IPS-20b (cell line): Measurements from ENCODE around the gene CTXND1.

Source experiments
- H3K27ac ChIP-seq: one replicate; pipeline ENCODE4 v1.5.1; 2013; ENCODE audit warnings: low read length
- H3K27me3 ChIP-seq: 2 replicates; pipeline ENCODE4 v1.6.1; 2013; ENCODE audit warnings: mild to moderate bottlenecking, low read length, inconsistent platforms; ENCODE audit not compliant: insufficient read depth
- H3K36me3 ChIP-seq: 2 replicates; pipeline ENCODE4 v1.6.1; 2013; ENCODE audit warnings: low read depth, mild to moderate bottlenecking, inconsistent platforms, low read length, moderate library complexity; ENCODE audit not compliant: insufficient read depth
- H3K4me1 ChIP-seq: 2 replicates; pipeline ENCODE4 v1.6.1; 2013; ENCODE audit warnings: mild to moderate bottlenecking, control low read depth, inconsistent platforms, low read length, moderate library complexity; ENCODE audit not compliant: insufficient read depth
- H3K4me3 ChIP-seq: 2 replicates; pipeline ENCODE4 v1.5.1; 2013; ENCODE audit warnings: mild to moderate bottlenecking, low read length, inconsistent platforms
- H3K9ac ChIP-seq: 2 replicates; pipeline ENCODE4 v1.6.1; 2013; ENCODE audit warnings: low read depth, mild to moderate bottlenecking, inconsistent platforms, low read length, moderate library complexity
- H3K9me3 ChIP-seq: 2 replicates; pipeline ENCODE4 v1.6.1; 2013; ENCODE audit warnings: mild to moderate bottlenecking, low read depth, low read length, inconsistent platforms; ENCODE audit not compliant: insufficient read depth

Gene CTXND1

GRCh38 chr15:80274996-80275395 is 23.0 kb upstream of the CTXND1 start:
- Histone ChIP-seq H3K27ac (no peak overlapping the region), H3K4me1 (no peaks in the 10 kb centered on the region), H3K4me3 (no peak overlapping the region), H3K27me3 (peaks cover 9% of the 10 kb centered on the region; the same call in 1 of the 2 replicates), H3K9me3 (no peaks in the 10 kb centered on the region), H3K36me3 (no peaks in the 10 kb centered on the region), H3K9ac (no peak overlapping the region)

- Histone ChIP-seq H3K27me3 (peaks cover 10% of the 10 kb centered on the region; the same call in 1 of the 2 replicates), H3K27ac (no peak overlapping the region)
Observed at GRCh38 chr15:80274554-80274953, 22.5 kb upstream of the CTXND1 start.

GRCh38 chr15:80272987-80273386 is 21.0 kb upstream of the CTXND1 start:
- Histone ChIP-seq H3K27me3 (peaks cover 15% of the 10 kb centered on the region; the same call in 1 of the 2 replicates), H3K36me3 (no peaks in the 10 kb centered on the region)

More at GRCh38 chr15:80274554-80274953, 22.5 kb upstream of the CTXND1 start:
- Histone ChIP-seq H3K4me1 (no peaks in the 10 kb centered on the region), H3K36me3 (no peaks in the 10 kb centered on the region), H3K9ac (no peak overlapping the region), H3K9me3 (no peaks in the 10 kb centered on the region), H3K4me3 (no peak overlapping the region)

GRCh38 chr15:80270472-80270871 is 18.5 kb upstream of the CTXND1 start:
- Histone ChIP-seq H3K27ac (no peak overlapping the region), H3K27me3 (peaks cover 34% of the 10 kb centered on the region; the same call in 1 of the 2 replicates), H3K4me1 (no peaks in the 10 kb centered on the region), H3K9ac (no peak overlapping the region), H3K4me3 (no peak overlapping the region), H3K9me3 (no peaks in the 10 kb centered on the region), H3K36me3 (no peaks in the 10 kb centered on the region)

More at GRCh38 chr15:80272987-80273386, 21.0 kb upstream of the CTXND1 start:
- H3K9ac ChIP-seq, result no peak overlapping the region
- no peaks in the 10 kb centered on the region for H3K4me1 ChIP-seq
- no peak overlapping the region for H3K27ac ChIP-seq
- H3K9me3 ChIP-seq, result no peaks in the 10 kb centered on the region
- H3K4me3 ChIP-seq, result no peak overlapping the region

GRCh38 chr15:80268101-80268500 is 16.1 kb upstream of the CTXND1 start:
- peaks cover 42% of the 10 kb centered on the region; the same call in 1 of the 2 replicates for H3K27me3 ChIP-seq

GRCh38 chr15:80267658-80268057 is 15.6 kb upstream of the CTXND1 start:
- no peak overlapping the region for H3K4me3 ChIP-seq
- H3K9ac ChIP-seq, result no peak overlapping the region
- H3K36me3 ChIP-seq, result no peaks in the 10 kb centered on the region
- peaks cover 43% of the 10 kb centered on the region; the same call in 1 of the 2 replicates for H3K27me3 ChIP-seq
- H3K27ac ChIP-seq, result no peak overlapping the region
- no peaks in the 10 kb centered on the region for H3K4me1 ChIP-seq
- H3K9me3 ChIP-seq, result no peaks in the 10 kb centered on the region

More at GRCh38 chr15:80268101-80268500, 16.1 kb upstream of the CTXND1 start:
- Histone ChIP-seq H3K4me3 (no peak overlapping the region), H3K9ac (no peak overlapping the region), H3K36me3 (no peaks in the 10 kb centered on the region), H3K27ac (no peak overlapping the region), H3K4me1 (no peaks in the 10 kb centered on the region), H3K9me3 (no peaks in the 10 kb centered on the region)

GRCh38 chr15:80266745-80267144 is 14.7 kb upstream of the CTXND1 start:
- Histone ChIP-seq H3K9me3 (no peaks in the 10 kb centered on the region), H3K27me3 (peaks cover 48% of the 10 kb centered on the region; the same call in 1 of the 2 replicates), H3K36me3 (no peaks in the 10 kb centered on the region), H3K27ac (no peak overlapping the region), H3K9ac (no peak overlapping the region), H3K4me3 (no peak overlapping the region), H3K4me1 (no peaks in the 10 kb centered on the region)

- Histone ChIP-seq H3K4me1 (no peaks in the 10 kb centered on the region), H3K27me3 (peaks cover 46% of the 10 kb centered on the region; the same call in 1 of the 2 replicates), H3K9me3 (no peaks in the 10 kb centered on the region), H3K36me3 (no peaks in the 10 kb centered on the region), H3K27ac (no peak overlapping the region), H3K9ac (no peak overlapping the region), H3K4me3 (no peak overlapping the region)
Observed at GRCh38 chr15:80266113-80266512, 14.1 kb upstream of the CTXND1 start.

GRCh38 chr15:80265021-80265420 is 13.0 kb upstream of the CTXND1 start:
- Histone ChIP-seq H3K27me3 (peaks cover 38% of the 10 kb centered on the region; the same call in 1 of the 2 replicates), H3K27ac (no peak overlapping the region), H3K36me3 (no peaks in the 10 kb centered on the region), H3K9me3 (no peaks in the 10 kb centered on the region), H3K4me1 (no peaks in the 10 kb centered on the region), H3K4me3 (no peak overlapping the region), H3K9ac (no peak overlapping the region)

- Histone ChIP-seq H3K4me3 (no peak overlapping the region), H3K36me3 (no peaks in the 10 kb centered on the region), H3K9me3 (no peaks in the 10 kb centered on the region), H3K4me1 (no peaks in the 10 kb centered on the region), H3K9ac (no peak overlapping the region), H3K27me3 (peaks cover 37% of the 10 kb centered on the region; the same call in 1 of the 2 replicates), H3K27ac (no peak overlapping the region)
Observed at GRCh38 chr15:80264031-80264430, 12.0 kb upstream of the CTXND1 start.

- Histone ChIP-seq H3K36me3 (no peaks in the 10 kb centered on the region), H3K4me3 (no peak overlapping the region), H3K4me1 (no peaks in the 10 kb centered on the region), H3K9me3 (no peaks in the 10 kb centered on the region; the same call in 1 of the 2 replicates), H3K27me3 (peaks cover 29% of the 10 kb centered on the region; the same call in 1 of the 2 replicates), H3K9ac (no peak overlapping the region), H3K27ac (no peak overlapping the region)
Observed at GRCh38 chr15:80260551-80260950, 8.5 kb upstream of the CTXND1 start.

GRCh38 chr15:80259942-80260510 is 8.0 kb upstream of the CTXND1 start:
- H3K27me3 ChIP-seq, result peaks cover 32% of the 10 kb centered on the region
- no peak overlapping the region for H3K9ac ChIP-seq
- H3K36me3 ChIP-seq, result no peaks in the 10 kb centered on the region
- no peaks in the 10 kb centered on the region; the same call in 1 of the 2 replicates for H3K9me3 ChIP-seq
- H3K4me3 ChIP-seq, result no peak overlapping the region
- H3K27ac ChIP-seq, result no peak overlapping the region
- no peaks in the 10 kb centered on the region for H3K4me1 ChIP-seq
